NB4 (cell line): Measurements from ENCODE around the gene MICU1.

Source experiments
- DNase-seq: peaks from one replicate; pipeline ENCODE4 v3.0.0; 2010; ENCODE audit warnings: low read depth
- H3K4me3 ChIP-seq: one replicate; pipeline ENCODE4 v1.5.1; 2011; ENCODE audit warnings: mild to moderate bottlenecking, low read depth, low read length, moderate library complexity
- CTCF ChIP-seq: IDR thresholded peaks from one replicate; pipeline ENCODE4 v1.5.1; 2012; ENCODE audit warnings: low read depth, low read length
- MAX ChIP-seq: IDR thresholded peaks from 2 replicates; pipeline ENCODE4 v1.6.1; 2011; ENCODE audit warnings: low read depth, low read length
- MYC ChIP-seq: IDR thresholded peaks from 2 replicates; pipeline ENCODE4 v1.6.1; 2011; ENCODE audit warnings: low read depth, low read length
- POLR2A ChIP-seq: IDR thresholded peaks from 2 replicates; pipeline ENCODE4 v1.6.1; 2011; ENCODE audit warnings: mild to moderate bottlenecking; ENCODE audit not compliant: insufficient read length; ENCODE audit errors: extremely low read depth

Gene MICU1

GRCh38 chr10:72524489-72524888 is 101.4 kb downstream of the MICU1 start:
- no peak for TF ChIP-seq CTCF
- DNase-seq: no peak
- no peak overlapping the region for H3K4me3 ChIP-seq

GRCh38 chr10:72523932-72524396 is 101.9 kb downstream of the MICU1 start:
- TF ChIP-seq MAX (no peak), MYC (no peak), POLR2A (no peak)
- no peak overlapping the region for H3K4me3 ChIP-seq
- no peak for DNase-seq

GRCh38 chr10:72523062-72523461 is 102.8 kb downstream of the MICU1 start:
- TF ChIP-seq POLR2A (no peak), MAX (no peak), MYC (no peak), CTCF (no peak)
- no peak for DNase-seq

GRCh38 chr10:72517244-72517643 is 108.6 kb downstream of the MICU1 start:
- TF ChIP-seq POLR2A (no peak), MYC (no peak), CTCF (no peak), MAX (no peak)
- DNase-seq: no peak
- H3K4me3 ChIP-seq: no peak overlapping the region

More at GRCh38 chr10:72523062-72523461, 102.8 kb downstream of the MICU1 start:
- no peak overlapping the region for H3K4me3 ChIP-seq

- no peak overlapping the region for H3K4me3 ChIP-seq
Measured at GRCh38 chr10:72515455-72515854, 110.4 kb downstream of the MICU1 start.

GRCh38 chr10:72513910-72514309 is 112.0 kb downstream of the MICU1 start:
- TF ChIP-seq CTCF: no peak
- DNase-seq: no peak
- no peak overlapping the region for H3K4me3 ChIP-seq

More at GRCh38 chr10:72515455-72515854, 110.4 kb downstream of the MICU1 start:
- DNase-seq: no peak
- TF ChIP-seq MYC (no peak), CTCF (no peak), MAX (no peak), POLR2A (no peak)
